ENCODE results near the gene C20orf204. TPM values are rescaled to one million over a fixed set of nuclear protein-coding genes. Genes with fewer than 3 reads are reported as not detected.

Gene C20orf204
- total RNA-seq, 4 donors from 2014 or later, result 0.68 to 34.8 (median 1.4) TPM; not detected in 1

- Histone ChIP-seq H3K4me1 (no peaks in the 10 kb centered on the region), H3K36me3 (peaks cover 0 to 57% (median 28%) of the 10 kb centered on the region in 4 donors), H3K27ac (no peak overlapping the region), H3K4me3 (no peak overlapping the region), H3K27me3 (no peaks in the 10 kb centered on the region), H3K9me3 (no peaks in the 10 kb centered on the region)
- intact Hi-C loops (cut with DNase I; ENCODE audit: low total_unique reads), result no loop called here
- in situ Hi-C loops (cut with MboI; ENCODE audit: low pct_ligation_motif_present in 1 of 4, low pct_unique_long_range_greater_than_20kb in 1 of 4, low sequenced_read_pairs in 3 of 4), result no loop called here
- no peak for DNase-seq
- WGBS, 2 donors (ENCODE audit: low coverage in 1 of 2), result 75 to 87% methylated on average over 4 to 6 of the region's 6 CpGs
- TF ChIP-seq CTCF (IDR thresholded peaks at IDR 0.05), result no peak
- no peak for TF ChIP-seq EP300 (IDR thresholded peaks at IDR 0.05; ENCODE audit: low read depth)
Measured at GRCh38 chr20:64005394-64005793, 30.6 kb upstream of the C20orf204 start.

- DNase-seq, result no peak
- Histone ChIP-seq H3K4me3 (no peak overlapping the region), H3K9me3 (no peaks in the 10 kb centered on the region), H3K27me3 (no peaks in the 10 kb centered on the region), H3K36me3 (peaks cover 0 to 58% (median 30%) of the 10 kb centered on the region in 4 donors), H3K4me1 (no peaks in the 10 kb centered on the region), H3K27ac (no peak overlapping the region)
- in situ Hi-C loops (cut with MboI; ENCODE audit: low pct_ligation_motif_present in 1 of 4, low pct_unique_long_range_greater_than_20kb in 1 of 4, low sequenced_read_pairs in 3 of 4), result no loop called here
- intact Hi-C loops (cut with DNase I; ENCODE audit: low total_unique reads), result no loop called here
- WGBS, 2 donors (ENCODE audit: low coverage in 1 of 2), result 84% methylated on average over 10 of the region's 10 CpGs; no CpG with 5 or more reads in 1 of the 2 donors
- TF ChIP-seq EP300 (IDR thresholded peaks at IDR 0.05; ENCODE audit: low read depth), result no peak
- TF ChIP-seq POLR2AphosphoS5 (IDR thresholded peaks at IDR 0.05), result no peak
- no peak for TF ChIP-seq POLR2A (IDR thresholded peaks at IDR 0.05)
- TF ChIP-seq CTCF (IDR thresholded peaks at IDR 0.05), result no peak
Measured at GRCh38 chr20:64006490-64006889, 29.5 kb upstream of the C20orf204 start.

GRCh38 chr20:64006902-64007301 is 29.1 kb upstream of the C20orf204 start:
- no peaks in the 10 kb centered on the region for H3K27me3 ChIP-seq
- H3K4me1 ChIP-seq, result no peaks in the 10 kb centered on the region
- in situ Hi-C loops (cut with MboI; ENCODE audit: low pct_ligation_motif_present in 1 of 4, low pct_unique_long_range_greater_than_20kb in 1 of 4, low sequenced_read_pairs in 3 of 4) (no loop called here), intact Hi-C loops (cut with DNase I; ENCODE audit: low total_unique reads) (no loop called here)
- H3K4me3 ChIP-seq, result no peak overlapping the region
- TF ChIP-seq EP300 (IDR thresholded peaks at IDR 0.05; ENCODE audit: low read depth), result no peak
- TF ChIP-seq CTCF (IDR thresholded peaks at IDR 0.05), result no peak
- no peak for TF ChIP-seq POLR2AphosphoS5 (IDR thresholded peaks at IDR 0.05)
- no peak for TF ChIP-seq POLR2A (IDR thresholded peaks at IDR 0.05)
- H3K36me3 ChIP-seq, result peaks cover 0 to 55% (median 29%) of the 10 kb centered on the region in 4 donors
- DNase-seq, result no peak
- 86% methylated on average over 3 of the region's 3 CpGs; no CpG with 5 or more reads in 1 of the 2 donors for WGBS, 2 donors (ENCODE audit: low coverage in 1 of 2)
- H3K9me3 ChIP-seq, result no peaks in the 10 kb centered on the region
- no peak overlapping the region for H3K27ac ChIP-seq

- no peaks in the 10 kb centered on the region for H3K9me3 ChIP-seq
- TF ChIP-seq CTCF (IDR thresholded peaks at IDR 0.05) (no peak), POLR2AphosphoS5 (IDR thresholded peaks at IDR 0.05) (no peak), POLR2A (IDR thresholded peaks at IDR 0.05) (no peak), EP300 (IDR thresholded peaks at IDR 0.05; ENCODE audit: low read depth) (no peak)
- no peaks in the 10 kb centered on the region for H3K27me3 ChIP-seq
- in situ Hi-C loops (cut with MboI; ENCODE audit: low pct_ligation_motif_present in 1 of 4, low pct_unique_long_range_greater_than_20kb in 1 of 4, low sequenced_read_pairs in 3 of 4) (no loop called here), intact Hi-C loops (cut with DNase I; ENCODE audit: low total_unique reads) (no loop called here)
- H3K36me3 ChIP-seq, result peaks cover 0 to 57% (median 27%) of the 10 kb centered on the region in 4 donors
- 83 to 90% methylated on average over 10 to 13 of the region's 13 CpGs for WGBS, 2 donors (ENCODE audit: low coverage in 1 of 2)
- no peak for DNase-seq
- H3K4me1 ChIP-seq, result no peaks in the 10 kb centered on the region
- no peak overlapping the region for H3K4me3 ChIP-seq
- no peak overlapping the region for H3K27ac ChIP-seq
Measured at GRCh38 chr20:64009811-64010387, 26.1 kb upstream of the C20orf204 start.

Measured in transverse colon (tissue), 4 donors.